Thyroid gland (tissue), 4 donors: Measurements from ENCODE around the gene AFF3. TPM values are rescaled to one million over a fixed set of nuclear protein-coding genes. Genes with fewer than 3 reads are reported as not detected.

Source experiments
- DNase-seq, 2 donors: peaks; one replicate each; pipeline ENCODE4 v3.0.0-alpha.2; 2019
- H3K27ac ChIP-seq, 3 donors: fragments of 200-600 bp; sonication (generic); 1 replicate in 2 of 3; 2 replicates in 1 of 3; pipeline ENCODE4 v1.5.1; 2016 to 2019; ENCODE audit warnings: mild to moderate bottlenecking in 1 of 3, moderate library complexity in 1 of 3
- H3K27me3 ChIP-seq: fragments of 200-600 bp; sonication (generic); one replicate; pipeline ENCODE4 v1.5.1; 2019
- H3K36me3 ChIP-seq, 2 donors: fragments of 200-600 bp; sonication (generic); one replicate each; pipeline ENCODE4 v1.5.1; 2016 to 2019
- H3K4me1 ChIP-seq, 2 donors: fragments of 200-600 bp; sonication (generic); one replicate each; pipeline ENCODE4 v1.5.1; 2017 to 2019
- H3K4me3 ChIP-seq, 3 donors: fragments of 200-600 bp; sonication (generic); replicated peaks in 1 of 3; 1 replicate in 2 of 3; 2 replicates in 1 of 3; pipeline ENCODE4 v1.5.1; 2016; ENCODE audit warnings: mild to moderate bottlenecking in 1 of 3
- H3K9me3 ChIP-seq: fragments of 200-600 bp; sonication (generic); one replicate; pipeline ENCODE4 v1.5.1; 2017
- POLR2A ChIP-seq, 2 donors: fragments of 450-650 bp; IDR thresholded peaks; one replicate each; pipeline ENCODE4 v1.6.1; 2017; ENCODE audit warnings: antibody characterized with exemption in 2 of 2, mild to moderate bottlenecking in 2 of 2, moderate library complexity in 1 of 2
- WGBS, 2 donors: methylation state at CpG; one replicate each; pipeline ENCODE4 v1.1.5; 2017; 5-methylcytosine and 5-hydroxymethylcytosine counted together
- intact Hi-C: fragments of 100-400 bp; cut with DNase I; formaldehyde crosslinking; loops from one replicate; pipeline ENCODE4 v1.15.1; 2023
- total RNA-seq, 4 donors: library from RNA; depleted of rRNA; stranded (reverse); fragments of >200 nt; gene quantifications; one replicate each; pipeline ENCODE4 v1.2.3, GENCODE V29; 2016
- TF ChIP-seq, protein P1 (sequence below), 6 experiments: fragments of 200-600 bp in 3 of 6; fragments of 450-650 bp in 3 of 6; sonication (generic) in 3 of 6; IDR thresholded peaks; one replicate each; pipeline ENCODE4 v1.5.1; 2016 to 2019; ENCODE audit warnings: antibody characterized with exemption in 6 of 6, mild to moderate bottlenecking in 2 of 6, inconsistent platforms in 1 of 6, moderate library complexity in 1 of 6

The AFF3 gene
- total RNA-seq, 4 donors from 2014 or later: 0.54 to 2.6 (median 1.1) TPM

GRCh38 chr2:99623613-99624012, 518.8 kb downstream of the AFF3 start:
- H3K4me3 ChIP-seq: no peak overlapping the region
- DNase-seq: no peak
- H3K9me3 ChIP-seq: no peaks in the 10 kb centered on the region
- TF ChIP-seq, protein P1, sequence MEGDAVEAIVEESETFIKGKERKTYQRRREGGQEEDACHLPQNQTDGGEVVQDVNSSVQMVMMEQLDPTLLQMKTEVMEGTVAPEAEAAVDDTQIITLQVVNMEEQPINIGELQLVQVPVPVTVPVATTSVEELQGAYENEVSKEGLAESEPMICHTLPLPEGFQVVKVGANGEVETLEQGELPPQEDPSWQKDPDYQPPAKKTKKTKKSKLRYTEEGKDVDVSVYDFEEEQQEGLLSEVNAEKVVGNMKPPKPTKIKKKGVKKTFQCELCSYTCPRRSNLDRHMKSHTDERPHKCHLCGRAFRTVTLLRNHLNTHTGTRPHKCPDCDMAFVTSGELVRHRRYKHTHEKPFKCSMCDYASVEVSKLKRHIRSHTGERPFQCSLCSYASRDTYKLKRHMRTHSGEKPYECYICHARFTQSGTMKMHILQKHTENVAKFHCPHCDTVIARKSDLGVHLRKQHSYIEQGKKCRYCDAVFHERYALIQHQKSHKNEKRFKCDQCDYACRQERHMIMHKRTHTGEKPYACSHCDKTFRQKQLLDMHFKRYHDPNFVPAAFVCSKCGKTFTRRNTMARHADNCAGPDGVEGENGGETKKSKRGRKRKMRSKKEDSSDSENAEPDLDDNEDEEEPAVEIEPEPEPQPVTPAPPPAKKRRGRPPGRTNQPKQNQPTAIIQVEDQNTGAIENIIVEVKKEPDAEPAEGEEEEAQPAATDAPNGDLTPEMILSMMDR (IDR thresholded peaks at IDR 0.05): no peak
- TF ChIP-seq POLR2A (IDR thresholded peaks at IDR 0.05): no peak
- H3K27me3 ChIP-seq: no peaks in the 10 kb centered on the region
- intact Hi-C loops: no loop called here
- WGBS, 2 donors: 94 to 99% methylated on average over 5 of the region's 5 CpGs
- no peak overlapping the region for H3K27ac ChIP-seq
- no peaks in the 10 kb centered on the region for H3K36me3 ChIP-seq
- H3K4me1 ChIP-seq: peaks cover 4 to 8% of the 10 kb centered on the region in 2 donors

- Histone ChIP-seq H3K4me1 (peaks cover 4 to 8% of the 10 kb centered on the region in 2 donors), H3K9me3 (no peaks in the 10 kb centered on the region), H3K27me3 (no peaks in the 10 kb centered on the region), H3K4me3 (no peak overlapping the region), H3K36me3 (no peaks in the 10 kb centered on the region), H3K27ac (no peak overlapping the region)
- intact Hi-C loops: no loop called here
- TF ChIP-seq POLR2A (IDR thresholded peaks at IDR 0.05): no peak
- TF ChIP-seq, protein P1 (IDR thresholded peaks at IDR 0.05): no peak
- no peak for DNase-seq
- WGBS, 2 donors: 95 to 97% methylated on average over 4 of the region's 4 CpGs
Measured at GRCh38 chr2:99623035-99623434, 519.4 kb downstream of the AFF3 start.

DNA sequence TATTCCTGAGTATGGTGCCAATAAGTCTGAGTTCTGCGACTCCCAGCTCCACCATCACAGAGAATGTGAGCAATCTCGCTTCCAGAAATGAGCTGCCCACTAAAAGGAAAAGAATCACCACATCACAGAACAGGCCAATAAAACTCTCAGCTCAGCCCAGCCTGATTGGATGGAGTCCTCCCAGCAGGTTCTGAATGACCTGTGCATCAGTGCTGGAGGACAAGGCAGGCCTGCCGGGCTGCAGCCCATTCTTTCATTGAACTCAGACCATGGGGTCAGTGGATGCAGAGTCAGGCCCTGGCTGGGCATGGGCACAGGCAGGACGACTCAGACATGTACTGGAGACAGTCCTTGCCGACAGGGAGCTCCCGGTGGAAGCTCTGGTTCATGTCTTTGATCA, 519.9 kb downstream of the AFF3 start:
- TF ChIP-seq, protein P1 (IDR thresholded peaks at IDR 0.05): no peak
- TF ChIP-seq POLR2A (IDR thresholded peaks at IDR 0.05): no peak
- H3K27ac ChIP-seq: peak overlapping the region in 1 of 3 donors; percentile 23
- no peaks in the 10 kb centered on the region for H3K36me3 ChIP-seq
- no peaks in the 10 kb centered on the region for H3K9me3 ChIP-seq
- WGBS, 2 donors: 83 to 89% methylated on average over 6 of the region's 6 CpGs
- no peak for DNase-seq
- H3K27me3 ChIP-seq: no peaks in the 10 kb centered on the region
- no peak overlapping the region for H3K4me3 ChIP-seq
- peaks cover 4 to 8% of the 10 kb centered on the region in 2 donors for H3K4me1 ChIP-seq
- intact Hi-C loops: no loop called here

DNA sequence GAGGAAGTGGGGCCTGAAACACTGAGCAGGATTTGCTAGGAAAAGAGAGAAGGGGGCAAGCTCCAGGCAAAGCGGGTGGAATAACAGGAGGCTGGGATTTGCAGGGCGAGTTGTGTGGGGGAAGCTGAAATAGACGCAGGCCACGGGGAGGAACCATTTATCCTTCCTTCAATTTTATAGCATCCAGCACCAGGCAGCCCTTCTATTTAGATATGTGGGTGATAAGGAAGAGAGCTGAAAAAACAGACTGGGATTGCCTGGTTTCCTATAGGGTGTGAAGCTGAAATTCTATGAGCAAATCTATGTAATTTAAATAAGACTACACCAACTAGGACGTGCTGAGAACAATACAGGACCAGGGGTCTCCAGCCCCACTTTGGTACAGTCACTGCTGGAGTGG, 520.6 kb downstream of the AFF3 start:
- Histone ChIP-seq H3K4me1 (peaks cover 4 to 8% of the 10 kb centered on the region in 2 donors), H3K36me3 (no peaks in the 10 kb centered on the region), H3K4me3 (no peak overlapping the region), H3K27ac (peak overlapping the region in 1 of 3 donors; percentile 23), H3K27me3 (no peaks in the 10 kb centered on the region), H3K9me3 (no peaks in the 10 kb centered on the region)
- DNase-seq: no peak
- TF ChIP-seq POLR2A (IDR thresholded peaks at IDR 0.05): no peak
- TF ChIP-seq, protein P1 (IDR thresholded peaks at IDR 0.05): no peak
- intact Hi-C loops: no loop called here
- 70 to 83% methylated on average over 5 of the region's 5 CpGs for WGBS, 2 donors

- Histone ChIP-seq H3K9me3 (no peaks in the 10 kb centered on the region), H3K4me1 (peaks cover 4 to 8% of the 10 kb centered on the region in 2 donors), H3K4me3 (no peak overlapping the region), H3K36me3 (no peaks in the 10 kb centered on the region), H3K27ac (no peak overlapping the region), H3K27me3 (no peaks in the 10 kb centered on the region)
- WGBS, 2 donors: 95 to 96% methylated on average over 4 of the region's 4 CpGs
- no peak for TF ChIP-seq POLR2A (IDR thresholded peaks at IDR 0.05)
- TF ChIP-seq, protein P1 (IDR thresholded peaks at IDR 0.05): no peak
- DNase-seq: no peak
- intact Hi-C loops: no loop called here
Measured at GRCh38 chr2:99621106-99621505, 521.3 kb downstream of the AFF3 start.
